GM18519 (cell line): ENCODE data around the gene HACL1.
"Not testable (repeated sequence)": the region's sequence is repeated elsewhere in the genome, so short reads cannot be mapped to it uniquely, and the experiment has no call there.

Source experiments
- ATAC-seq: cut with Tn5 transposase; IDR thresholded peaks from one replicate; pipeline ENCODE4 v1.9.1; 2021; ENCODE audit warnings: mild to moderate bottlenecking, moderate library complexity; ENCODE audit not compliant: unreplicated experiment, low FRiP score

HACL1 gene

DNA sequence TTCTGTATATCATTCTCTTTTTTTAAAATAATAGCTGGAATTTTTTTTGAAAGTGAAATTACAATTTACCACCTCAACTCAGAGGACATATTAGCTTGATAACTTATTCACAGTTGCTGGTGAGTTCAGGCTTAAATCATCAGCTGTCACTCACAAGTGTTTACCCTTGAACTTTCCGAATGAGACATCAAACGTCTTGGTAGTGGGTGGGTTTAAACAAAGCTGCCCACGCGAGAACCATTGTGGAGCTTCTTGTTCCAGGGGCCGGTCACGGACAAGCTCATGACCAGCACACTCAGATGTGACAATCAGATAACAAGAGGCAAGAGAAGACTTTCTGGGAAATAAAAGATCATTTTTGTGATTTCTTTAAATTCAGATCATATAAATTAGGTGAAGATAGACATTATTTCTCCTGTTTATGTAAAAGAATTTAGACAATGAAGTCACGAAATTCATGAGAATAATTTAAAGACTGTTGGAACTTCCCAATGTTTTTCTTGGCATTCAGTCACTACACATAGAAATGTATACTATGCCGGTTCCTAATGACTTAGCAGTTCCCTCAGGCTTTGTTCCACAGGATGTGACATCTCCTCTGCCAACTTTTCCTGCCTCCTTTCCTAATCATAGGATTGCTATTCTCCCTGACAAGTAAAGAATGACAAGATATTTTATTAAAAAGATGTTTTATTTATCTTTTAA lies 29.4 kb upstream of the HACL1 start:
- ATAC-seq = no peak

DNA sequence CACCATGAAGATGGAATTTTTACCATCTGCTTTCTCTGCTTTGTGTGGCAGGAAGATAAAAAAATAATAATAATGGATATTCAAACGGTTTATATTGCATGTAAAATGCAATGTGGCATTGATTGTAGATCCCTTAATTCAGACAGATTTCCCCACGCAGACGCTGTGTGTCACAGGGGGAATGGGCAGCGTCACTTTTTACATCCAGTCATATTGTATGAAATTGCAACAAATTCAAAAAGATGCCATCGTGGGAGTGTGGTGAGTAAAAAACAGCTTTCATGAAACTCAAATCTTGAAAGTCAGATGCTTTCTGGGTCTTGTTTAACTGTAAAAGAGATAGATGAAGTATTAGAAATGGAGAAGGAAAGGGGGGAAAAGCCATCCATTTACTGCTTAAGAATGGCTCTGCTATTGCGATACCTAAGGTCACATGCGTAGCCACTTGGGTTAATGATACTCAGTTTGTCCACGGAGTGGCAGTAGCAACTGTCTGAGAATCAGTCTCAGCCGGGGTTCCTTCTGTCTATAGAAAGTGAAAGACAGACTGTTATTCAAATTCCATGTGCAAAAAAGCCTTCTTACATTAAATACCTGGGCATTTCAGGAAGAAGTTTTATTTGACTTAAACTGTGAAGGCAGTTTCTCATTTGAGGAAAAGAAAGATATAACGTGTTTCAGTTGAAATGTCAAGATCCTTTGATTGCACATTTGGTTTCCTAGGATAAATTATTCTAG lies 28.7 kb upstream of the HACL1 start:
- ATAC-seq = peak; percentile 89

DNA sequence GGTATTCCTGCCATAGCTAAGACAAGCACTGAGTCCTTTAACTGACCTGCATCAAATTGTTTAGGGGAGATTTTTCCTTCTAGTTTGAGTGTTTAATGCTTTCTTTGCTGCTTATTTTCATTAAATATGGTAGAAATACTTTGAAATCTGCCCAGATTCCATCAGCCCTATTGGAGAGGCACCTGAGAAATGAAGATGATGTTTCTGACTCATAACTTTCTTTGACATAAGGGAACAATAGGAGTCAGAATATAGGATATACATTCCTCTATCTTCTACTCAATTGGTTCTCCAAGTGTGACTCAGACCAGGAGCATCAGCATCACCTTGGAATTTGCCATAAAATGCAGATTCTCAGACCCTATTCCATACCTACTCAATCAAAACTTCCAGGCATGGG lies 27.6 kb upstream of the HACL1 start:
- ATAC-seq = no peak

DNA sequence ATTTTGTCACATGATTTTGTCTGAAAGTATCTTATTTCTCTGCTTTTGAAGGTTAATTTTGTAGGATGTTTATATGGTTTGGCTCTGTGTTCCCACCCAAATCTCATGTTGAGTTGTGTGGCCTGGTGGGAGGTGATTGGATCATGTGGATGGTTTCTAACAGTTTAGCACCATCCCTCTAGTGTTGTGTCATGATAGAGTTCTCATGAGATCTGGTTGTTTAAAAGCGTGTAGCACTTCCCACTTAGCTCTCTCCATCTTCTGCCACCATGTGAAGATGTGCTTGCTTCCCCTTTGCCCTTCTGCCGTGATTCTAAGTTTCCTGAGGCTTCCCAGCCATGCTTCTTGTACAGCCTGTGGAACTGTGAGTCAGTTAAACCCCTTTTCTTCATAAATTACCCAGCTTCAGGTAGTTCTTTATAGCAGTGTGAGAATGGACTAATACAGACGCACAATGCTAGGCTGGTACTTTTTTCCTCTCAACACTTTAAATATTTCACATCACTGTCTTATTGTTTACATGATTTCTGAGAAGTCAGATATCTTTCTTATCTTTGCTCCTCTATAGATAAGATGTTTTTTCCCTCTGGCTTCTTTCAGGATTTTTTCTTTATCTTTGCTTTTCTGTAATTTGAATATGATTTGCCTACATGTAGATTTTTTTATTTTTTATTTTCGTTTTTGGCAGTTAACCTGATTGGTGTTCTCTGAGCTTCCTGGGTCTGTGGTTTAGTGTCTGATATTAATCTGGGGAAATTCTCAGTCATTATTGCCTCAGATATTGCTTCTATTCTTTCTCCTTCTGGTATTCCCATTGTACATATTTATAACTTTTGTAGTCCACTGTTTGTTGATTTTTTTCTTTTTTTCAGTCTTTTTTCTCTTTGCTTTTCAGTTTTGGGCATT lies 22.4 kb upstream of the HACL1 start:
- no peak for ATAC-seq

DNA sequence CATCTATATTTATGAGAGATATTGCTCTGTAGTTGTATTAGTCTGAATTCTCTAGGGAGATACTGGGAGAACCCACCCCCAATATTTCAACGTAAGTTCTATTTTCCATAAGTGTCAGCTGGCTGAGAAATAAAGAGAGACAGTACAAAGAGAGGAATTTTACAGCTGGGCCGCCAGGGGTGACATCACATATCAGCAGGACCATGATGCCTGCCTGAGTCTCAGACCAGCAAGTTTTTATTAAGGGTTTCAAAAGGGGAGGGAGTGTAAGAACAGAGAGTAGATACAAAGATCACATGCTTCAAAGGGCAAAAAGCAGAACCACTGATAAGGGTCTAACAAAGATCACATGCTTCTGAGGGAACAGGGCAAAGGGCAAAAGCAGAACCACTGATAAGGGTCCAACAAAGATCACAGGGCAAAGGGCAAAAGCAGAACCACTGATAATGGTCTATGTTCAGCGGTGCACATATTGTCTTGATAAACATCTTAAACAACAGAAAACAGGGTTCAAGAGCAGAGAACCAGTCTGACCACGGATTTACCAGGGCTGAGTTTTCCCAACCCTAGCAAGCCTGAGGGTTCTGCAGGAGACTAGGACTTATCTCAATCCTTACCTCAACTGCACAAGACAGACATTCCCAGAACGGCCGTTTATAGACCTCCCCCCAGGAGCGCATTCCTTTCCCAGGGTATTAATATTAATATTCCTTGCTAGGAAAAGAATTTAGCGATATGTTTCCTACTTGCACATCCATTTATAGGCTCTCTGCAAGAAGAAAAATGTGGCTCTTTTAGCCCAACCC lies 18.5 kb upstream of the HACL1 start:
- not testable (repeated sequence) for ATAC-seq

DNA sequence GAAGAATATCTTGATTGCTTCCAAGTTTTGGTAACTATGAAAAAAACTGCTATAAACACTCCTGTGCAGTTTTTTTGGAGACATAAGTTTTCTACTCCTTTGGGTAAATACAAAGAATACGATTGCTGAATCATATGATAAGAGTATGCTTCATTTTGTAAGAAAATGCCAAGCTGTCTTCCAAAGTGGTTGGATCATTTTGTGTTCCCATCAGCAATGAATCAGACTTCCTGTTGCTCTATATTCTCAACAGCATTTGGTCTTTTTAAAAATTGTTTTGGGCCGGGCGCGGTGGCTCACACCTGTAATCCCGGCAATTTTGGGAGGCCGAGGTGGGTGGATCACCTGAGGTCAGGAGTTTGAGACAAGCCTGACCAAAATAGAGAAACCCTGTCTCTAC lies 14.7 kb upstream of the HACL1 start:
- no peak for ATAC-seq

DNA sequence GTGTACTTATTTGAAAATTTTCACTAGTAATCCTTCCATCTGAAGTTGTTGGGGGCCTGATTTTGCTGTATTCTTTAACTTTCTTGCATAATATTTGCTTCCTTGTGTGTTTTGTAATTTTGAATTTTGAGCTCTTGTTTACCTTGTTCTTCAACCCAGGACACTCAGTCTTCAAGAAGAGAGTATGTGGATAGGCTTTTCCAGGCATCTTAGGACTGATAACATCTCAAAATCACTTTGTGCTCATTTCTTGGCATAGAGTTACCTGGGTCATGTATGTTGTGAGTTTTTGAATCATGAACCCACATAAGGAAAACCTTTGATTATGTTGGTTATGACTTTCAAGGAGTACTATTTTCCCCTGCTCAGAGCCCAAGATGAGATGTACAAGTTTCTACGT lies 13.6 kb upstream of the HACL1 start:
- no peak for ATAC-seq

DNA sequence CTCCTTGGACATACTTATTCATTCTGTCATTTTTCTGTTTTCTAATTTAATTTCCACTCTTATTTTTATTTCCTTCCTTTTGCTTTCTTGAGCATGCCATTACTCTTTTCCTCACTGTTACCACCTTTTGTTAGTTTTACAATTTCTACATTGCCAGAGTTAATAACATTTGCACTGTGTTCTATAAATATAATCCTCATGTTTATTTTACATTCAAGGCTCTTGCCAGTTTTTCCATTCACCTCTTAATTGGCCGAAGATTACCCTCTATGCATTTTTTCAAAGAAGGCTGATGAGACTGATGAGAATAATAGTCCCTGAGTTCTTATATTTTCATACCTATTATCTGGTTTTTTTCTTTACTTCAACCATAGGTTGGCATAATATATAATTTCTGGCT lies 10.6 kb upstream of the HACL1 start:
- no peak for ATAC-seq

DNA sequence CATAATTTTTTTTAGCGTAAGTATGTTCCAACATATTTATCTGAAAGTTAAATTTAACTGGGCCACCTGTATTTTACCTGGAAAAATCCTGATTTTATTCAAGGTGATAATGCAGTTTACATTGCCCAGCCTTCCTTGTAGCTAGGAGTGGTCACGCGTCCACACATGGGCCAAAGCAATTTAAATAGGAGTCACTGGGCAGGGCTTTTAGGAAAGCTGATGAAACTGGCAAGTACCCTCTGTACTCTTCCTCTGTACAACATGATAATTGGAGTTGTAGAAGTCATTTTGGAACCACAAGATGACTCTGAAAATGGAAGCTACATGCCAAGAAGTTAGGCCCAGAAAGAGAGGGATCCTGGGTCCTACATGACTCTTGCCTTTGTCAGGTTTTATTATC lies 9.6 kb upstream of the HACL1 start:
- no peak for ATAC-seq

DNA sequence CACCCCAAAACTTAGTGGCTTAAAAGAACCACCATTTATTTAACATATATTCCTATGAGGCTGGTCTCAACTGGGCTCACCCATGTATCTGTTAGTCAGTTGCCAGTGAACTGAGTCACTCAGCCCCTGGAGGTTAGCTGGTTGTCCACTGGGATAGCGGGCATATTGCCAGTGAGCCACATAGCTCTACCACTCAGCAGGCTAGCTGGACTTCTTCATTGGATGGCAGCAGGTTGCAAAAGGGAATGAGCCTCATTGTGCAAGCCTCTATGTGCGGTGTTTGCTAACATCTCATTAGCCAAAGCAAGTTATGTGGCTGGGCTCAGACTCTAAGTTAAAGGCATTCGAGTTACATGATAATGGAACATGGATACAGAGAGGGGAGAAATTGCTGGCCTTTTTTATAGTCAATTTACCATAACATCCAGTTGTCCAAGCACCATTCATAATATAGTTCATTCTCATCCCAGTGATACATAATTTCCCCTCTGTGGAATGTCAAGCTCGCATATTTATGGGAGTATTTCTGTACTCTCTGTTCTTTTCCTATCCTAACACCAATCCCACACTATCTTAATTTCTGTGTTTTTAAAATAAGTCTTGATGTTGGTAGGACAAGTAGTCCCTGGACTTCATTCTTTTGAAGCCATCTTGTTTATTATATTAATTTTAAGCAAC lies 8.9 kb upstream of the HACL1 start:
- no peak for ATAC-seq

DNA sequence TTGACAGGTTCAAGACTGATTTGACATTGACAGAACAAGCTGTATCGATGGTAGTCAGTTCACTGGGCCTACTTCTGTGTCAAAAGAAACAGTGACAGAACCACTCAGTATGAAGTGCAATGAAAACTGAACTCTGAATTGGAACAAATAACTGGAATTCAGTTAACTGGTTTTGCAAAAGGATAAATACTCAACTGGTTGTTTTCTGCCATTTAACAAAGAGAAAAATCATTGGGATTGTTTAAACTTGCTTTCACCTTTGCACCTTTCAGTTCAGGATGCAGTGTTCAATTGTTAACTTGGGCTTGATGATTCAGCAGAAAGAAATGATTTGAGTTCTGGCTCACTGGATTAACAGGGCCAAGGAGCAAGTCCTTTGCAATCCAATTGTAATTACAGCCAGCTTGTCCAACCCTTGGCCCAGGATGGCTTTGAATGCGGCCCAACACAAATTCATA lies 5.1 kb upstream of the HACL1 start:
- ATAC-seq = no peak

DNA sequence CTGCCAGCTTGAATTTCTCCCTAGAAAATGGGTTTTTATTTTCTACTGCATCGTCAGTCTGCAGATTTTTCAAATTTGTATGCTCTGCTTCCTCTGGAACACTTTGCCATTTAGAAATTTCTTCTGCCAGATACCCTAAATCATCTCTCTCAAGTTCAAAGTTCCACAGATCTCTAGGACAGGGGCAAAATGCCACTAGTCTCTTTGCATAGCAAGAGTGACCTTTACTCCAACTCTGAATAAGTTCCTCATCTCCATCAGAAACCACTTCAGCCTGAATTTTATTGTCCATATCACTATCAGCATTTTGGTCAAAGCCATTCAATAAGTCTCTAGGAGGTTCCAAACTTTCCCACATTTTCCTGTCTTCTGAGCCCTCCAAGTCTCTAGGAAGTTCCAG lies 3.2 kb upstream of the HACL1 start:
- ATAC-seq = not testable (repeated sequence)

DNA sequence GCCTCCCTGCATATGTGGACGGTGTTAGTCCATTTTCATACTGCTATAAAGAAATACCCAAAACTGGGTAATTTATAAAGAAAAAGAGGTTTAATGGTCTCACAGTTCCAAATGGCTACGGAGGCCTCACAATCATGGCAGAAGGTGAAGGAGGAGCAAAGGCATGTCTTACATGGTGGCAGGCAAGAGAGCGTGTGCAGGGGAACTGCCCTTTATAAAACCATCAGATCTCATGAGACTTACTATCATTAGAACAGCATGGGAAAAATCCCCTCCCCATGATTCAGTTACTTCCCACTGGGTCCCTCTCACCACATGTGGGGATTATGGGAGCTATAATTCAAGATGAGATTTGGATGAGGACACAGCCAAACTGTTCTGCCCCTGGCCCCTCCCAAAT lies 1.4 kb upstream of the HACL1 start:
- ATAC-seq = not testable (repeated sequence)

DNA sequence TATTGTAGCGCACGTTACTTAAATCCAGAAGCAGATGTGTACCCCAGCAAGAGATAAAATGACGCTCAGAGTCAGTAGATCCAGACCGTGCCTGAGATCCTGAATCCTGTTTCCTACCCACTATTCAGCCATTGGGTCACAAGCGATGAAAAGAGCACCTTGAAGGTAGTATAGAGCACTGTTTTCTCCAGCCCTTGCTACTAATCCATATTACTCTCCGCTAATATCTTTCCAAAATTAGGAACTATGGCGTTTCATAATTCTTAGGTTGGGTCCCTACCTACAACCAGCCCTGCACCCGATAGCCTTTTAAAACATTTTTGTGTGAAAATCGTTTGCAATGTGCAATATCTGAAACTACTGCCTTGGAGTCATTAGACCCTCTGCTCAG lies 772 bp upstream of the HACL1 start:
- peak; percentile 17 for ATAC-seq

DNA sequence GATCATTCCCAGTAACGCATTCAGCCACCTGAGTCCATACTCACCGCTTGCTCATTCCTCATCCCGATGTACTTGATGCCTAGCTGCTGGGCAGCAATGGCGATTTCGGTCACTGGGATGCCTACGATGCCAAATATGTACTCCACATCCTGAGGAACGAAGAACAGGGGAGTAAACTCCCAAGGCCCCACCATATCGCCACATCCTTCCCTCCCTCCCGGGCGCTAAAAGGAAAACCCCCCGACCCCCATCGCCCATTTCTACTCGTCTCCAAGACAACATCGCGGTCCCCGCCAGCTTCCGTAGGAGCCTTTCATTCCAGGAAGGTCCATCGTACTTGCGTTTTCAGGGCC lies 347 bp downstream of the HACL1 start:
- ATAC-seq = no peak

DNA sequence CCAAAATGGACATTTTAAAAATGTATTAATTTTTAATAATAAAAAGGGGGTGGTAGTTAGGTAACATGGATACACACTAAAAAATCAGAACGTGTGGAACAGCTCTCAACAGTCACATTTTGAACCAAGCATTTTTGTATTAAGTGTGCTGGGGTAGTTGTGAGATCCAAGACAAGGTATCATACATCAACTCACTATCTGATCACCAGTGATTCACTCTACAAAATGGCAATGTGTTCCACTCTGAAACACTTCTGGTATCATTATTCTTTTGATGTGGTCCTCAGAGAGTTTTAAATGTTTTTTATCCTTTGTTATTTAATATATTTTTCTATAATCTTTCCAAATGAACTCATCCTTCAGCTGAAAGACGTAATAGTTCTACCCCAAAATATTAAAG lies 5.4 kb downstream of the HACL1 start:
- ATAC-seq = no peak

DNA sequence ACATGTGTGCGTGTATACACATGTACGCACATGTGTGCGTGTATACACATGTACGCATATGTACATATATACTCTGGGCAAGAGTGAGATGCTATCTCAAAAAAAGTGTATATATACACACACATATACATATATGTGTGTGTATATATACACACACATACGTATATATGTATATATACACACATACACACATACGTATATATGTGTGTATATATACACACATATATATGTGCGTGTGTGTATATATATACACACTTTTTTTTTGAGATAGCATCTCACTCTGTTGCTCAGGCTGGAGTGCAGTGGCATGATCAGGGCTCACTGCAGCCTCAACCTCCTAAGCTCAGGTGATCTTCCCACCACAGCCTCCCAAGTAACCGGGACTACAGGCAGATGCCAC lies 8.4 kb downstream of the HACL1 start:
- ATAC-seq = no peak

DNA sequence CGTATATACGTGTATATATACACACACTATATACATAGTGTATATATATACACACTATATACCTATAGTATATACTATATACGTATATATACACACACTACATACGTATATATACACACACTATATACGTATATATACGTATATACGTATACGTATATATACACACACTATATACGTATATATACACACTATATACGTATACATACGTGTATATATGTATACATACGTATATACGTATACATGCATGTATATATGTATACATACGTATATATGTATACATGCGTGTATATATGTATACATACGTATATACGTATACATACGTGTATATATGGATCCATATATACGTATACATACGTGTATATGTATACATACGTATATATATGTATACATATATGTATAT lies 9.4 kb downstream of the HACL1 start:
- ATAC-seq = no peak

DNA sequence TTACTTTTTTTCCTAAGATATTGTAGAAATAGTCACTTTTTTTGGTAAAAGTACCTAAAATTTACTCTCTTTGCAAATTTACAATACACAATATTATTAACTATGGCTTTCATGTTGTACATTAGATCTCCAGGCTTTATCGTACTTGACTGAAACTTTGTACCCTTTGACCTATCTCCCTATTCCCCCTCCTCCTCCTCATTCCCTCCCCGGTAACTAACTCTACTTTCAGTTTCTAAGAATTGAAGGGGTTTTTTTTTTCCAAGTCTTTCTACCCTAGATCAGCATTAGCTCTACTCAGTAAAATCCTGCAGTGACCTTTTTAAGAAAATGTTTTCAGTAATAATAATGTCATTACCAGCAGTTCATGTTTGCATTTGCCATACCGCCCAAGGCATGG lies 10.1 kb downstream of the HACL1 start:
- ATAC-seq = no peak
